H1 (cell line): ENCODE measurements around the gene CSRP3. TPM values are rescaled to one million over a fixed set of nuclear protein-coding genes. Genes with fewer than 3 reads are reported as not detected.

Experiments used
- CTCF ChIA-PET: fragments of 300-600 bp; sonication (Branson Sonifier 250); formaldehyde crosslinking; loops from one replicate; lab custom pipeline; 2021; ENCODE audit not compliant: partially characterized antibody; lab: Charles Lee
- POLR2A ChIA-PET: fragments of 300-600 bp; sonication (Branson Sonifier 250); formaldehyde crosslinking; loops from one replicate; lab custom pipeline; 2021; ENCODE audit warnings: inconsistent platforms; ENCODE audit not compliant: partially characterized antibody; lab: Charles Lee
- DNase-seq, 2 experiments: peaks; one replicate each; pipeline versions ENCODE4 v3.0.0 to v3.0.0-alpha.2; 2010 to 2022; ENCODE audit warnings: low spot score in 2 of 2, low read depth in 1 of 2, mixed read lengths in 1 of 2
- FAIRE-seq: peaks from 2 replicates; lab custom pipeline; 2011; peaks lifted over from hg19 to GRCh38; lab: Jason Lieb, UNC
- H2AFZ ChIP-seq: 2 replicates; pipeline ENCODE4 v1.8.1; 2012; ENCODE audit warnings: low read length, inconsistent platforms
- H2AK5ac ChIP-seq: 2 replicates; pipeline ENCODE4 v1.6.1; 2013; ENCODE audit warnings: low read depth, low read length
- H2BK120ac ChIP-seq: replicated peaks from 2 replicates; pipeline ENCODE3; 2013; ENCODE audit warnings: low read depth, low read length, inconsistent platforms
- H2BK12ac ChIP-seq: 2 replicates; pipeline ENCODE4 v1.6.1; 2013; ENCODE audit warnings: low read depth, low read length
- H2BK15ac ChIP-seq: 2 replicates; pipeline ENCODE4 v1.6.1; 2013; ENCODE audit warnings: low read length
- H2BK20ac ChIP-seq: 2 replicates; pipeline ENCODE4 v1.6.1; 2013; ENCODE audit warnings: low read length
- H2BK5ac ChIP-seq: 2 replicates; pipeline ENCODE4 v1.6.1; 2013; ENCODE audit warnings: low read depth, low read length
- H3K14ac ChIP-seq: 2 replicates; pipeline ENCODE4 v1.6.1; 2013; ENCODE audit warnings: inconsistent platforms; ENCODE audit not compliant: insufficient read length
- H3K18ac ChIP-seq: 2 replicates; pipeline ENCODE4 v1.6.1; 2013; ENCODE audit warnings: low read length; ENCODE audit errors: extremely low read depth
- H3K23ac ChIP-seq: 2 replicates; pipeline ENCODE4 v1.6.1; 2013; ENCODE audit warnings: inconsistent platforms; ENCODE audit not compliant: insufficient read length
- H3K23me2 ChIP-seq: 2 replicates; pipeline ENCODE4 v1.6.1; 2013; ENCODE audit warnings: low read depth, low read length
- H3K27ac ChIP-seq: 2 replicates; pipeline ENCODE4 v1.6.1; 2011; ENCODE audit warnings: low read depth, low read length, inconsistent platforms
- H3K27me3 ChIP-seq, 4 experiments: replicated peaks in 1 of 4; 1 replicate in 1 of 4; 2 replicates in 3 of 4; pipeline versions ENCODE4 v1.6.1 to v1.8.1; 2011 to 2013; ENCODE audit warnings: low read length in 3 of 4, mild to moderate bottlenecking in 3 of 4, inconsistent platforms in 2 of 4, mixed read lengths in 2 of 4, moderate library complexity in 1 of 4; ENCODE audit not compliant: control insufficient read depth in 3 of 4, insufficient read depth in 3 of 4; ENCODE audit errors: extremely low read depth in 1 of 4
- H3K36me3 ChIP-seq, 4 experiments: 2 replicates each; pipeline versions ENCODE4 v1.6.1 to v1.8.1; 2011 to 2013; ENCODE audit warnings: mild to moderate bottlenecking in 4 of 4, low read length in 3 of 4, moderate library complexity in 2 of 4, control low read depth in 1 of 4, inconsistent platforms in 1 of 4; ENCODE audit not compliant: insufficient read depth in 4 of 4, control insufficient read depth in 2 of 4
- H3K4ac ChIP-seq: replicated peaks from 2 replicates; pipeline ENCODE3; 2013; ENCODE audit warnings: low read length, low read depth, mixed read lengths, inconsistent platforms; ENCODE audit not compliant: insufficient read length
- H3K4me1 ChIP-seq, 4 experiments: replicated peaks in 1 of 4; 1 replicate in 1 of 4; 2 replicates in 3 of 4; pipeline versions ENCODE4 v1.6.1 to v1.8.1; 2011 to 2013; ENCODE audit warnings: low read length in 3 of 4, inconsistent platforms in 2 of 4, mixed read lengths in 1 of 4; ENCODE audit not compliant: insufficient read depth in 4 of 4, control insufficient read depth in 3 of 4
- H3K4me2 ChIP-seq, 2 experiments: 2 replicates each; pipeline versions ENCODE4 v1.6.1 to v1.8.1; 2011 to 2013; ENCODE audit warnings: low read depth in 2 of 2, low read length in 2 of 2, control low read depth in 1 of 2, inconsistent platforms in 1 of 2, mild to moderate bottlenecking in 1 of 2; ENCODE audit not compliant: insufficient read depth in 1 of 2
- H3K4me3 ChIP-seq, 4 experiments: fragments of 200-600, 300-600 bp in 1 of 4; sonication (generic), shearing (Covaris generic), sonication (Bioruptor Twin) in 1 of 4; 2 replicates each; pipeline versions ENCODE4 v1.5.1 to v1.8.1; 2011 to 2016; ENCODE audit warnings: low read length in 4 of 4, low read depth in 3 of 4, control low read depth in 2 of 4, inconsistent platforms in 2 of 4, mild to moderate bottlenecking in 2 of 4, mixed read lengths in 1 of 4, moderate library complexity in 1 of 4; ENCODE audit not compliant: insufficient read depth in 2 of 4; ENCODE audit errors: extremely low read depth in 1 of 4
- H3K56ac ChIP-seq: replicated peaks from 2 replicates; pipeline ENCODE3; 2013; ENCODE audit warnings: low read depth, mild to moderate bottlenecking, mixed read lengths, low read length, inconsistent platforms; ENCODE audit not compliant: insufficient read length
- H3K79me1 ChIP-seq: 2 replicates; pipeline ENCODE4 v1.6.1; 2013; ENCODE audit warnings: low read depth, low read length, control low read depth
- H3K79me2 ChIP-seq, 2 experiments: 2 replicates each; pipeline versions ENCODE4 v1.6.1 to v1.8.1; 2012 to 2013; ENCODE audit warnings: low read length in 2 of 2, mild to moderate bottlenecking in 2 of 2, inconsistent platforms in 1 of 2; ENCODE audit not compliant: insufficient read depth in 2 of 2, control insufficient read depth in 1 of 2
- H3K9ac ChIP-seq, 4 experiments: replicated peaks in 1 of 4; 1 replicate in 1 of 4; 2 replicates in 3 of 4; pipeline versions ENCODE4 v1.6.1 to v1.8.1; 2011 to 2013; ENCODE audit warnings: low read depth in 3 of 4, low read length in 3 of 4, control low read depth in 2 of 4, mild to moderate bottlenecking in 2 of 4, moderate library complexity in 2 of 4, inconsistent platforms in 1 of 4; ENCODE audit errors: extremely low read depth in 1 of 4
- H3K9me3 ChIP-seq, 2 experiments: 2 replicates each; pipeline versions ENCODE4 v1.6.1 to v1.8.1; 2012 to 2013; ENCODE audit warnings: mild to moderate bottlenecking in 2 of 2, moderate library complexity in 2 of 2, control low read depth in 1 of 2, inconsistent platforms in 1 of 2, low read depth in 1 of 2, low read length in 1 of 2, mixed read lengths in 1 of 2; ENCODE audit not compliant: insufficient read depth in 2 of 2
- H4K20me1 ChIP-seq, 2 experiments: replicated peaks in 1 of 2; 2 replicates each; pipeline versions ENCODE3 to v1.8.1; 2011 to 2013; ENCODE audit warnings: inconsistent platforms in 2 of 2, low read length in 2 of 2, mild to moderate bottlenecking in 1 of 2; ENCODE audit not compliant: insufficient read depth in 2 of 2, control insufficient read depth in 1 of 2
- H4K5ac ChIP-seq: 2 replicates; pipeline ENCODE4 v1.6.1; 2013; ENCODE audit warnings: low read length, low read depth, mixed read lengths, inconsistent platforms; ENCODE audit not compliant: insufficient read length
- H4K8ac ChIP-seq: 2 replicates; pipeline ENCODE4 v1.8.0; 2013; ENCODE audit warnings: mild to moderate bottlenecking, moderate library complexity, low read length, inconsistent platforms; ENCODE audit not compliant: insufficient read depth; ENCODE audit errors: extremely low read depth
- H4K91ac ChIP-seq: replicated peaks from 2 replicates; pipeline ENCODE3; 2013; ENCODE audit warnings: low read length, mixed read lengths, inconsistent platforms; ENCODE audit not compliant: insufficient read length
- ASH2L ChIP-seq: fragments of 200-600, 300-600 bp; sonication (generic); IDR thresholded peaks from one replicate; pipeline ENCODE4 v1.7.1; 2017; ENCODE audit warnings: low read length
- EGR1 ChIP-seq: IDR thresholded peaks from 2 replicates; pipeline ENCODE4 v1.6.1; 2011; ENCODE audit warnings: low read depth, low read length, borderline replicate concordance
- EZH2 ChIP-seq: fragments of 200-600 bp; sonication (generic); IDR thresholded peaks from 2 replicates; pipeline ENCODE4 v1.7.1; 2012; ENCODE audit warnings: low read depth, mild to moderate bottlenecking, moderate library complexity, low read length, inconsistent platforms; ENCODE audit not compliant: severe bottlenecking
- FOSL1 ChIP-seq: IDR thresholded peaks from 2 replicates; pipeline ENCODE4 v1.6.1; 2011; ENCODE audit warnings: mild to moderate bottlenecking, low read depth, low read length, moderate library complexity; ENCODE audit not compliant: insufficient read depth
- GABPA ChIP-seq: IDR thresholded peaks from 2 replicates; pipeline ENCODE4 v1.6.1; 2011; ENCODE audit warnings: mild to moderate bottlenecking, low read length, moderate library complexity, borderline replicate concordance; ENCODE audit not compliant: insufficient read depth
- GTF2F1 ChIP-seq: IDR thresholded peaks from 2 replicates; pipeline ENCODE4 v1.6.1; 2012; ENCODE audit warnings: low read depth, low read length, improper control_type of control experiment, borderline replicate concordance
- KDM1A ChIP-seq: fragments of 200-600, 300-600 bp; sonication (generic); IDR thresholded peaks from 2 replicates; pipeline ENCODE4 v1.7.1; 2016; ENCODE audit warnings: mild to moderate bottlenecking, low read length, borderline replicate concordance
- KDM4A ChIP-seq: IDR thresholded peaks from one replicate; pipeline ENCODE4 v1.7.1; 2012; ENCODE audit warnings: low read depth, mild to moderate bottlenecking, moderate library complexity, low read length, inconsistent platforms; ENCODE audit not compliant: severe bottlenecking
- POLR2A ChIP-seq, 2 experiments: IDR thresholded peaks; 1 replicate in 1 of 2; 2 replicates in 1 of 2; pipeline ENCODE4 v1.6.1; 2011; ENCODE audit warnings: low read depth in 2 of 2, low read length in 2 of 2, mild to moderate bottlenecking in 2 of 2; ENCODE audit errors: control extremely low read depth in 1 of 2
- POU5F1 ChIP-seq: IDR thresholded peaks from 2 replicates; pipeline ENCODE4 v1.6.1; 2011; ENCODE audit warnings: low read depth, mild to moderate bottlenecking, low read length, moderate library complexity
- SP4 ChIP-seq: IDR thresholded peaks from 2 replicates; pipeline ENCODE4 v1.6.1; 2012; ENCODE audit warnings: low read length, inconsistent platforms
- polyA plus RNA-seq, 7 experiments: library from polyadenylated mRNA; depleted of rRNA in 3 of 7; stranded (reverse) in 5 of 7; unstranded in 2 of 7; fragments of >200 nt in 5 of 7; fragments of 200-250 nt in 2 of 7; gene quantifications; 1 replicate in 5 of 7; 2 replicates in 1 of 7; 4 replicates in 1 of 7; pipeline versions ENCODE4 v1.2.1 to v1.2.3, GENCODE V29; 2011 to 2013; ENCODE audit warnings: missing spikeins in 2 of 7, mixed read lengths in 2 of 7
- total RNA-seq: library from RNA; stranded (reverse); fragmentation: NEBNext Ultra II Directional; extraction: Animal tissue kit (Norgen Biotek cat#: 25700); gene quantifications from 2 replicates; pipeline ENCODE4 v1.2.1, GENCODE V29; 2021
- TF ChIP-seq, protein P1 (sequence below): IDR thresholded peaks from 2 replicates; pipeline ENCODE4 v1.6.1; 2011; ENCODE audit warnings: low read depth, mild to moderate bottlenecking, low read length; ENCODE audit not compliant: insufficient read depth
- TF ChIP-seq, protein P2 (sequence below): IDR thresholded peaks from 2 replicates; pipeline ENCODE4 v1.6.1; 2012; ENCODE audit warnings: inconsistent platforms
- TF ChIP-seq, protein P3 (sequence below): IDR thresholded peaks from 2 replicates; pipeline ENCODE4 v1.6.1; 2012; ENCODE audit warnings: inconsistent platforms

Gene CSRP3
- total and polyA plus RNA-seq, 2 of the 8 experiments (the other 6 are each of a cell fraction or from before 2014, with no cell fraction given): not detected

DNA sequence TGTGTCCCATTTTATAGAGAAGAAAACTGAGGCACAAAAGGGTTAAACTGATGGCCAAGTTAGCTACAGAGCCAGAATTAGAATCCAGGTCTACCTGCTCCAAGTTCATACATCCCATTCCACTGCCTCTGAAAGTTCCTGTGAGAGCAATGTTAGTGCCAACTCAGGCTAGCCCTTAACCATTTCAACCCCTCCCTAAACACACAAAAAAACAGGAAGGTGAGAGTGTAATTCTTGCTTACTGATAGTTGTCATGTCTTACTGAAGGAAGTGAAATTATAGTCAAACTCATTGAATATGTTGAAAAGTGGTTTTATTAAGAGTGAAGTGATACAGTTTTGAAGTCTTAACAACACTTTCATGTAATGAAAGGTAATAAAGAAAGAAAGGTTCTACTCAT, 41.8 kb upstream of the CSRP3 start:
- H3K4me3 ChIP-seq: no peak overlapping the region
- no peak overlapping the region; a peak in 1 of 4 replicates for H3K4me2 ChIP-seq
- no peaks in the 10 kb centered on the region for H4K20me1 ChIP-seq
- H4K91ac ChIP-seq: no peak overlapping the region
- ChIA-PET CTCF (interaction anchor here (1.7 to 2.3 kb wide), 2 partner anchors 16 to 26 kb away, joined by 4 to 12 read pairs; no protein-coding TSS in a partner anchor), POLR2A (no interaction called here)
- no peak overlapping the region for H3K23ac ChIP-seq
- no peak overlapping the region for H4K5ac ChIP-seq
- H3K27me3 ChIP-seq: peaks cover 9 to 28% (median 20%) of the 10 kb centered on the region in 4 experiments
- FAIRE-seq: no peak
- no peak overlapping the region for H2BK12ac ChIP-seq
- no peaks in the 10 kb centered on the region for H3K79me2 ChIP-seq
- H2BK15ac ChIP-seq: no peak overlapping the region
- H3K4me1 ChIP-seq: peaks cover 0 to 7% (median 3%) of the 10 kb centered on the region in 4 experiments; a peak in 3 of 7 replicates
- H2BK120ac ChIP-seq: no peak overlapping the region
- H3K14ac ChIP-seq: no peak overlapping the region
- no peak overlapping the region for H3K18ac ChIP-seq
- H2AK5ac ChIP-seq: no peak overlapping the region
- no peak overlapping the region for H3K9ac ChIP-seq
- H3K9me3 ChIP-seq: peaks cover 0 to 3% of the 10 kb centered on the region in 2 experiments; a peak in 1 of 4 replicates
- no peak overlapping the region for H3K56ac ChIP-seq
- no peak overlapping the region for H2BK5ac ChIP-seq
- H3K36me3 ChIP-seq: no peaks in the 10 kb centered on the region; a peak in 1 of 8 replicates
- H2BK20ac ChIP-seq: no peak overlapping the region
- H3K23me2 ChIP-seq: peaks cover 13% of the 10 kb centered on the region
- H3K79me1 ChIP-seq: no peaks in the 10 kb centered on the region
- H2AFZ ChIP-seq: no peak overlapping the region
- H4K8ac ChIP-seq: no peak overlapping the region
- H3K27ac ChIP-seq: no peak overlapping the region
- no peak for TF ChIP-seq ASH2L
- TF ChIP-seq FOSL1: no peak
- no peak for TF ChIP-seq POU5F1
- no peak for TF ChIP-seq GABPA
- no peak for TF ChIP-seq EGR1
- no peak for TF ChIP-seq KDM1A
- no peak for TF ChIP-seq GTF2F1
- TF ChIP-seq, protein P1, sequence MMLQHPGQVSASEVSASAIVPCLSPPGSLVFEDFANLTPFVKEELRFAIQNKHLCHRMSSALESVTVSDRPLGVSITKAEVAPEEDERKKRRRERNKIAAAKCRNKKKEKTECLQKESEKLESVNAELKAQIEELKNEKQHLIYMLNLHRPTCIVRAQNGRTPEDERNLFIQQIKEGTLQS: no peak
- TF ChIP-seq, protein P2, sequence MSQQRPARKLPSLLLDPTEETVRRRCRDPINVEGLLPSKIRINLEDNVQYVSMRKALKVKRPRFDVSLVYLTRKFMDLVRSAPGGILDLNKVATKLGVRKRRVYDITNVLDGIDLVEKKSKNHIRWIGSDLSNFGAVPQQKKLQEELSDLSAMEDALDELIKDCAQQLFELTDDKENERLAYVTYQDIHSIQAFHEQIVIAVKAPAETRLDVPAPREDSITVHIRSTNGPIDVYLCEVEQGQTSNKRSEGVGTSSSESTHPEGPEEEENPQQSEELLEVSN: no peak
- no peak for TF ChIP-seq SP4
- TF ChIP-seq, protein P3, sequence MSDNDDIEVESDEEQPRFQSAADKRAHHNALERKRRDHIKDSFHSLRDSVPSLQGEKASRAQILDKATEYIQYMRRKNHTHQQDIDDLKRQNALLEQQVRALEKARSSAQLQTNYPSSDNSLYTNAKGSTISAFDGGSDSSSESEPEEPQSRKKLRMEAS: no peak
- no peak for TF ChIP-seq EZH2
- TF ChIP-seq KDM4A: no peak
- no peak for TF ChIP-seq POLR2A (IDR thresholded peaks at IDR 0.05; ENCODE audit: control extremely low read depth in 1 of 2, low read depth in 2 of 2, low read length in 2 of 2)
- H3K4ac ChIP-seq: no peak overlapping the region
- no peak for DNase-seq
